K562 (cell line): ENCODE results near the gene MANF. TPM values are rescaled to one million over a fixed set of nuclear protein-coding genes. Genes with fewer than 3 reads are reported as not detected.

ENCODE experiments used
- BRD9 ChIP-seq: fragments of 450-650 bp; IDR thresholded peaks from 2 replicates; pipeline ENCODE4 v1.6.1; 2018; ENCODE audit warnings: low read depth; ENCODE audit not compliant: partially characterized antibody
- CC2D1A ChIP-seq: fragments of 450-650 bp; IDR thresholded peaks from 2 replicates; pipeline ENCODE4 v1.6.1; 2017; ENCODE audit warnings: mild to moderate bottlenecking
- CREB5 ChIP-seq: fragments of 250-450 bp; sonication (Bioruptor Pico); IDR thresholded peaks from 2 replicates; pipeline ENCODE4 v1.5.0; 2020; ENCODE audit warnings: mild to moderate bottlenecking
- CREM ChIP-seq: IDR thresholded peaks from 2 replicates; pipeline ENCODE4 v1.6.1; 2014; ENCODE audit warnings: antibody characterized with exemption, low read depth
- ESRRA ChIP-seq: fragments of 450-650 bp; IDR thresholded peaks from 2 replicates; pipeline ENCODE4 v1.6.1; 2014; ENCODE audit warnings: low read depth, mild to moderate bottlenecking, moderate library complexity, borderline replicate concordance
- ESRRB ChIP-seq: fragments of 250-450 bp; sonication (Bioruptor Pico); IDR thresholded peaks from 2 replicates; pipeline ENCODE4 v1.5.0; 2020; ENCODE audit warnings: mild to moderate bottlenecking, moderate library complexity, borderline replicate concordance
- GTF2B ChIP-seq: IDR thresholded peaks from 2 replicates; pipeline ENCODE4 v1.6.1; 2011; ENCODE audit not compliant: insufficient read length; ENCODE audit errors: extremely low read depth
- HEY1 ChIP-seq: fragments of 250-450 bp; sonication (Bioruptor Pico); IDR thresholded peaks from 2 replicates; pipeline ENCODE4 v1.5.0; 2020; ENCODE audit warnings: mild to moderate bottlenecking, moderate library complexity, borderline replicate concordance
- HSF4 ChIP-seq: fragments of 250-450 bp; sonication (Bioruptor Pico); IDR thresholded peaks from 2 replicates; pipeline ENCODE4 v2.1.2; 2022; ENCODE audit warnings: mild to moderate bottlenecking, moderate library complexity, borderline replicate concordance
- MAX ChIP-seq: sonication (generic); formaldehyde crosslinking; IDR thresholded peaks from 2 replicates; pipeline ENCODE4 v1.9.0; 2022; ENCODE audit warnings: mild to moderate bottlenecking, missing genetic modification reagents
- MLX ChIP-seq, 2 experiments: fragments of 450-650 bp in 1 of 2; sonication (generic) in 1 of 2; formaldehyde crosslinking; conservative IDR thresholded peaks; 2 replicates each; pipeline versions ENCODE4 v1.4.0 to v1.8.1; 2020 to 2022; ENCODE audit warnings: mild to moderate bottlenecking in 1 of 2, missing genetic modification reagents in 1 of 2
- NR2C1 ChIP-seq, 2 experiments: fragments of 450-650 bp; IDR thresholded peaks; 2 replicates each; pipeline ENCODE4 v1.6.1; 2017; ENCODE audit warnings: mild to moderate bottlenecking in 2 of 2, antibody characterized with exemption in 1 of 2, inconsistent platforms in 1 of 2, missing compliant biosample characterization in 1 of 2, missing genetic modification characterization in 1 of 2
- POLR2AphosphoS5 ChIP-seq: IDR thresholded peaks from 2 replicates; pipeline ENCODE4 v1.6.1; 2011; ENCODE audit warnings: mild to moderate bottlenecking, low read depth, low read length, moderate library complexity; ENCODE audit not compliant: control insufficient read depth, insufficient read depth
- RBM25 ChIP-seq: fragments of 200-400 bp; formaldehyde crosslinking; IDR thresholded peaks from 2 replicates; pipeline ENCODE4 v1.6.1; 2018; ENCODE audit warnings: low read length, low read depth, moderate library complexity; ENCODE audit not compliant: severe bottlenecking
- SMAD4 ChIP-seq: fragments of 250-450 bp; sonication (Bioruptor Pico); conservative IDR thresholded peaks from 2 replicates; pipeline ENCODE4 v1.8.0; 2021; ENCODE audit warnings: inconsistent platforms, mild to moderate bottlenecking, moderate library complexity
- SP1 ChIP-seq: sonication (generic); formaldehyde crosslinking; IDR thresholded peaks from 2 replicates; pipeline ENCODE4 v1.8.1; 2022; ENCODE audit warnings: mild to moderate bottlenecking, missing genetic modification reagents
- USF2 ChIP-seq: sonication (generic); formaldehyde crosslinking; IDR thresholded peaks from 2 replicates; pipeline ENCODE4 v1.5.0; 2020; ENCODE audit warnings: missing genetic modification reagents
- XRCC5 ChIP-seq: fragments of 200-400 bp; formaldehyde crosslinking; IDR thresholded peaks from 2 replicates; pipeline ENCODE4 v1.6.1; 2017; ENCODE audit warnings: low read depth, mild to moderate bottlenecking, low read length
- ZFX ChIP-seq: sonication (generic); formaldehyde crosslinking; IDR thresholded peaks from 2 replicates; pipeline ENCODE4 v1.8.0; 2022; ENCODE audit warnings: mild to moderate bottlenecking, missing genetic modification reagents, moderate library complexity
- ZNF277 ChIP-seq: fragments of 250-450 bp; sonication (Bioruptor Pico); IDR thresholded peaks from 2 replicates; pipeline ENCODE4 v1.8.0; 2022; ENCODE audit warnings: inconsistent platforms, mild to moderate bottlenecking, moderate library complexity, borderline replicate concordance
- ZNF644 ChIP-seq: fragments of 200-800 bp; sonication (Bioruptor generic); IDR thresholded peaks from 2 replicates; pipeline ENCODE4 v1.6.1; 2016; ENCODE audit warnings: low read depth, missing genetic modification characterization, missing compliant biosample characterization
- ZNF717 ChIP-seq: fragments of 250-450 bp; sonication (Bioruptor Pico); IDR thresholded peaks from 2 replicates; pipeline ENCODE4 v1.5.0; 2021
- polyA plus RNA-seq, 8 experiments: library from polyadenylated mRNA; depleted of rRNA in 4 of 8; stranded (reverse) in 5 of 8; unstranded in 3 of 8; fragments of >200 nt; fragmentation: Nextera tagmentation in 2 of 8; fragmentation: Illumina TruSeq in 1 of 8; extraction: Ambion mirVana in 2 of 8; extraction: Trizol in 1 of 8; gene quantifications; 2 replicates each; pipeline versions ENCODE4 v1.2.1 to v1.2.3, GENCODE V29; 2011 to 2014; ENCODE audit warnings: inconsistent platforms in 1 of 8, missing spikeins in 1 of 8
- total RNA-seq, 7 experiments: library from RNA; depleted of rRNA in 6 of 7; stranded (reverse); fragments of >200 nt in 6 of 7; fragmentation: Illumina TruSeq in 2 of 7; extraction: Trizol in 2 of 7; gene quantifications; 2 replicates each; pipeline versions ENCODE4 v1.2.1 to v1.2.3, GENCODE V29; 2011 to 2021; ENCODE audit warnings: low replicate concordance in 1 of 7

Gene MANF
- total and polyA plus RNA-seq, 9 of the 15 experiments (the other 6 are each of a cell fraction or from before 2014, with no cell fraction given), result 6.5 to 52.7 (median 42.3) TPM

GRCh38 chr3:51391075-51391565, 6.0 kb downstream of the MANF start, which contains the start of gene RBM15B (continued):
- TF ChIP-seq POLR2AphosphoS5, result peak; percentile 36; the same call in 1 of the 2 replicates
- peak; percentile 94 for TF ChIP-seq USF2 (CRISPR knock-in tag)
- no peak for TF ChIP-seq CC2D1A
- TF ChIP-seq ZNF717, result no peak
- TF ChIP-seq SMAD4, result 0 out of 2 replicates have a peak, but pooled peaks have one; percentile 41
- TF ChIP-seq RBM25, result no peak
- peak; percentile 97 for TF ChIP-seq CREM
- TF ChIP-seq XRCC5, result peak; percentile 83; the same call in 1 of the 2 replicates
- TF ChIP-seq GTF2B, result no peak
- peak; percentile 83; the same call in 1 of the 2 replicates for TF ChIP-seq ESRRA
- TF ChIP-seq ZNF277, result no peak
- peak; percentile 86 for TF ChIP-seq ZFX (CRISPR knock-in tag)
- peak; percentile 82 for TF ChIP-seq MAX (CRISPR knock-in tag)
- TF ChIP-seq NR2C1 (IDR thresholded peaks at IDR 0.05), result no peak
- TF ChIP-seq NR2C1 (tag; IDR thresholded peaks at IDR 0.05), result peak; percentile 54; the same call in 1 of the 2 replicates
- TF ChIP-seq ZNF644 (tag), result no peak
- TF ChIP-seq MLX (CRISPR knock-in tag; conservative IDR thresholded peaks at IDR 0.05), result no peak
- TF ChIP-seq HEY1 (CRISPR knock-in tag), result no peak
- no peak for TF ChIP-seq ESRRB (CRISPR knock-in tag)
- TF ChIP-seq CREB5, result no peak
- TF ChIP-seq BRD9, result no peak
- TF ChIP-seq SP1 (CRISPR knock-in tag), result peak; percentile 51; the same call in 1 of the 2 replicates
- TF ChIP-seq HSF4 (CRISPR knock-in tag), result no peak
